K562 (cell line): Measurements from ENCODE around the gene ACRBP. TPM values are rescaled to one million over a fixed set of nuclear protein-coding genes. Genes with fewer than 3 reads are reported as not detected.

Experiments
- CBX3 ChIP-seq, 2 experiments: IDR thresholded peaks; 1 replicate in 1 of 2; 2 replicates in 1 of 2; pipeline ENCODE4 v1.6.1; 2012; ENCODE audit warnings: inconsistent platforms in 2 of 2, low read length in 2 of 2, borderline replicate concordance in 1 of 2, control low read depth in 1 of 2
- CHD2 ChIP-seq: IDR thresholded peaks from 2 replicates; pipeline ENCODE4 v1.6.1; 2011; ENCODE audit warnings: low read depth, low read length
- DDX20 ChIP-seq: fragments of 450-650 bp; IDR thresholded peaks from 2 replicates; pipeline ENCODE4 v1.6.1; 2016; ENCODE audit warnings: missing genetic modification characterization, low read depth, mild to moderate bottlenecking, missing compliant biosample characterization, moderate library complexity
- HMG20B ChIP-seq: fragments of 250-450 bp; sonication (Bioruptor Pico); IDR thresholded peaks from 2 replicates; pipeline ENCODE4 v1.5.0; 2021; ENCODE audit warnings: mild to moderate bottlenecking
- MAFK ChIP-seq: IDR thresholded peaks from 2 replicates; pipeline ENCODE4 v1.6.1; 2011; ENCODE audit warnings: low read length, improper control_type of control experiment
- MCM2 ChIP-seq: fragments of 450-650 bp; IDR thresholded peaks from 2 replicates; pipeline ENCODE4 v1.6.1; 2017; ENCODE audit warnings: low read depth, mild to moderate bottlenecking
- REST ChIP-seq, 2 experiments: fragments of 450-650 bp; formaldehyde crosslinking in 1 of 2; IDR thresholded peaks; 2 replicates each; pipeline versions ENCODE4 v1.4.0 to v1.6.1; 2014 to 2020; ENCODE audit warnings: mild to moderate bottlenecking in 2 of 2, borderline replicate concordance in 1 of 2, low read depth in 1 of 2
- SNRNP70 ChIP-seq: fragments of 200-400 bp; formaldehyde crosslinking; optimal IDR thresholded peaks from 2 replicates; pipeline ENCODE3; 2017; ENCODE audit warnings: low read depth, low read length
- SP1 ChIP-seq: sonication (generic); formaldehyde crosslinking; IDR thresholded peaks from 2 replicates; pipeline ENCODE4 v1.8.1; 2022; ENCODE audit warnings: mild to moderate bottlenecking, missing genetic modification reagents
- SRSF9 ChIP-seq: fragments of 200-400 bp; formaldehyde crosslinking; IDR thresholded peaks from 2 replicates; pipeline ENCODE4 v1.6.1; 2017; ENCODE audit warnings: low read depth, low read length, borderline replicate concordance
- TSHZ1 ChIP-seq: fragments of 250-450 bp; sonication (Bioruptor Pico); IDR thresholded peaks from 2 replicates; pipeline ENCODE4 v1.4.0; 2020; ENCODE audit warnings: mild to moderate bottlenecking, moderate library complexity
- ZBTB17 ChIP-seq: fragments of 450-650 bp; formaldehyde crosslinking; IDR thresholded peaks from 2 replicates; pipeline ENCODE4 v1.4.0; 2020; ENCODE audit warnings: mild to moderate bottlenecking
- ZNF398 ChIP-seq: fragments of 250-450 bp; sonication (Bioruptor Pico); IDR thresholded peaks from 2 replicates; pipeline ENCODE4 v1.8.0; 2021; ENCODE audit warnings: moderate library complexity, mild to moderate bottlenecking, inconsistent platforms
- ZNF436 ChIP-seq: fragments of 250-450, 450-650 bp; sonication (Bioruptor Pico); formaldehyde crosslinking; IDR thresholded peaks from 2 replicates; pipeline ENCODE4 v1.7.0; 2020; ENCODE audit warnings: mild to moderate bottlenecking
- ZNF668 ChIP-seq: fragments of 250-450 bp; sonication (Bioruptor Pico); IDR thresholded peaks from 2 replicates; pipeline ENCODE4 v1.8.0; 2022; ENCODE audit warnings: mild to moderate bottlenecking, inconsistent platforms
- polyA plus RNA-seq, 8 experiments: library from polyadenylated mRNA; depleted of rRNA in 4 of 8; stranded (reverse) in 5 of 8; unstranded in 3 of 8; fragments of >200 nt; fragmentation: Nextera tagmentation in 2 of 8; fragmentation: Illumina TruSeq in 1 of 8; extraction: Ambion mirVana in 2 of 8; extraction: Trizol in 1 of 8; gene quantifications; 2 replicates each; pipeline versions ENCODE4 v1.2.1 to v1.2.3, GENCODE V29; 2011 to 2014; ENCODE audit warnings: inconsistent platforms in 1 of 8, missing spikeins in 1 of 8
- total RNA-seq, 7 experiments: library from RNA; depleted of rRNA in 6 of 7; stranded (reverse); fragments of >200 nt in 6 of 7; fragmentation: Illumina TruSeq in 2 of 7; extraction: Trizol in 2 of 7; gene quantifications; 2 replicates each; pipeline versions ENCODE4 v1.2.1 to v1.2.3, GENCODE V29; 2011 to 2021; ENCODE audit warnings: low replicate concordance in 1 of 7

Gene ACRBP
- total and polyA plus RNA-seq, 9 of the 15 experiments (the other 6 are each of a cell fraction or from before 2014, with no cell fraction given), result 3.1 to 31.8 (median 8.4) TPM

GRCh38 chr12:6639151-6639801 is 8.0 kb downstream of the ACRBP start (continued):
- TF ChIP-seq CBX3 (IDR thresholded peaks at IDR 0.05; ENCODE audit: borderline replicate concordance in 1 of 2, low read length in 2 of 2) (no peak), MAFK (no peak), SRSF9 (no peak), SP1 (CRISPR knock-in tag) (no peak), TSHZ1 (CRISPR knock-in tag) (no peak), SNRNP70 (no peak), MCM2 (no peak), DDX20 (tag) (no peak), ZNF398 (no peak), CHD2 (no peak), ZNF436 (CRISPR knock-in tag) (no peak), ZBTB17 (CRISPR knock-in tag) (no peak), HMG20B (CRISPR knock-in tag) (no peak), ZNF668 (CRISPR knock-in tag) (no peak), REST (IDR thresholded peaks at IDR 0.05; ENCODE audit: borderline replicate concordance) (peak; percentile 25; the same call in 1 of the 2 replicates), REST (CRISPR knock-in tag; IDR thresholded peaks at IDR 0.05; ENCODE audit: low read depth) (no peak)
